Heart left ventricle (tissue), 13 donors: ENCODE measurements around the gene FIG4.

Source experiments
- CTCF ChIP-seq, 12 donors: fragments of 200-600 bp; sonication (generic) in 4 of 12; IDR thresholded peaks; one replicate each; pipeline versions ENCODE4 v1.5.0 to v1.8.0; 2018 to 2022; ENCODE audit warnings: antibody characterized with exemption in 12 of 12, mild to moderate bottlenecking in 5 of 12
- POLR2A ChIP-seq, 2 donors: fragments of 450-650 bp; IDR thresholded peaks; one replicate each; pipeline ENCODE4 v1.6.1; 2017; ENCODE audit warnings: antibody characterized with exemption in 2 of 2, mild to moderate bottlenecking in 2 of 2, moderate library complexity in 2 of 2
- donor health status: ischemic (EF 13 %, LVEDD 7.1; RV severe dilation, severe dysfunction).
- donor health status: DM: no; HTN: yes; CAD: no.
- donor health status: DM: no; HTN: no; CAD: no.
- donor health status: ischemic (EF 25% LVEDD 6.9; RV normal size, moderate dysfunction).
- donor health status: ischemic (EF 25% LVEDD 5.7; RV mildly dilated, moderate dysfunction).
- donor health status: ischemic (EF 35%, LVEDD 5.7; RV mildly dilated, moderate dysfunction).
- donor health status: nonischemic (EF 11% LVEDD 7.7; RV severe dilation, severe dysfunction).
- donor health status: DM: yes; HTN: yes; CAD: no.
- donor health status: PGD.
- donor health status: ischemic (EF 29% LVEDD 5.4; RV normal size, mild dysfunction).
- donor health status: nonischemic (EF 23%, LVEDD 6.1; RV moderate dilation, normal function).

- no peak for TF ChIP-seq CTCF (IDR thresholded peaks at IDR 0.05)
- no peak for TF ChIP-seq POLR2A (IDR thresholded peaks at IDR 0.05)
Observed at GRCh38 chr6:109770047-109770446, 79.0 kb downstream of the FIG4 start.
